DMS79 treated with DMSO at 0.1 percent for 48 hours (cell line): ENCODE data around the gene P3H2.

ENCODE experiments used
- DNase-seq: peaks from one replicate; lab custom pipeline; 2025; lab: John Stamatoyannopoulos, UW

The P3H2 gene

GRCh38 chr3:189945935-189946709 lies 174.6 kb downstream of the P3H2 start:
- no peak for DNase-seq

- DNase-seq, result no peak
Measured at GRCh38 chr3:189944285-189945145, 176.2 kb downstream of the P3H2 start.

- DNase-seq, result no peak
Measured at GRCh38 chr3:189942948-189943347, 177.7 kb downstream of the P3H2 start.

- DNase-seq, result no peak
Measured at GRCh38 chr3:189941679-189942078, 179.0 kb downstream of the P3H2 start.

- no peak for DNase-seq
Measured at GRCh38 chr3:189941125-189941524, 179.6 kb downstream of the P3H2 start.

GRCh38 chr3:189937302-189938127 lies 183.2 kb downstream of the P3H2 start:
- DNase-seq, result no peak

- no peak for DNase-seq
Measured at GRCh38 chr3:189936201-189936945, 184.3 kb downstream of the P3H2 start.

GRCh38 chr3:189927975-189928895 lies 192.5 kb downstream of the P3H2 start:
- no peak for DNase-seq

- no peak for DNase-seq
Measured at GRCh38 chr3:189921770-189922169, 198.9 kb downstream of the P3H2 start.

- DNase-seq, result no peak
Measured at GRCh38 chr3:189914799-189915198, 205.9 kb downstream of the P3H2 start.

GRCh38 chr3:189911001-189911400 lies 209.7 kb downstream of the P3H2 start:
- no peak for DNase-seq

- no peak for DNase-seq
Measured at GRCh38 chr3:189909573-189909972, 211.1 kb downstream of the P3H2 start.

- no peak for DNase-seq
Measured at GRCh38 chr3:189909139-189909538, 211.6 kb downstream of the P3H2 start.

GRCh38 chr3:189908646-189909045 lies 212.1 kb downstream of the P3H2 start:
- DNase-seq, result no peak

GRCh38 chr3:189907803-189908202 lies 212.9 kb downstream of the P3H2 start:
- no peak for DNase-seq
